Activated naive CD4-positive, alpha-beta T cell treated with anti-CD3 and anti-CD28 coated beads, Interleukin-2, amount 50 U/mL, for 24 hours (primary cell): ENCODE results near the gene SNX30.

ENCODE experiments used
- H3K27ac Mint-ChIP-seq: one replicate; pipeline ENCODE4 v1.8.0; 2021; ENCODE audit warnings: mild to moderate bottlenecking, mixed read lengths
- H3K27me3 Mint-ChIP-seq: one replicate; pipeline ENCODE4 v1.8.0; 2021; ENCODE audit warnings: mixed read lengths
- H3K36me3 Mint-ChIP-seq: one replicate; pipeline ENCODE4 v1.8.0; 2021; ENCODE audit warnings: mixed read lengths
- H3K4me1 Mint-ChIP-seq: one replicate; pipeline ENCODE4 v1.8.0; 2021; ENCODE audit warnings: mixed read lengths
- H3K4me3 Mint-ChIP-seq: one replicate; pipeline ENCODE4 v1.8.0; 2021; ENCODE audit warnings: mild to moderate bottlenecking, mixed read lengths
- H3K9me3 Mint-ChIP-seq: one replicate; pipeline ENCODE4 v1.8.0; 2021; ENCODE audit warnings: mixed read lengths

The SNX30 gene

GRCh38 chr9:112762726-112763518 is 12.4 kb downstream of the SNX30 start:
- Mint-ChIP-seq H3K4me1 (peaks cover 22% of the 10 kb centered on the region), H3K4me3 (no peak overlapping the region), H3K9me3 (peaks cover 7% of the 10 kb centered on the region), H3K27ac (no peak overlapping the region), H3K36me3 (peaks cover 9% of the 10 kb centered on the region), H3K27me3 (no peaks in the 10 kb centered on the region)

GRCh38 chr9:112764344-112764743 is 13.8 kb downstream of the SNX30 start:
- Mint-ChIP-seq H3K36me3 (peaks cover 16% of the 10 kb centered on the region), H3K27ac (no peak overlapping the region), H3K4me1 (peaks cover 13% of the 10 kb centered on the region), H3K27me3 (no peaks in the 10 kb centered on the region), H3K4me3 (no peak overlapping the region), H3K9me3 (peaks cover 7% of the 10 kb centered on the region)

- Mint-ChIP-seq H3K27ac (no peak overlapping the region), H3K4me1 (peaks cover 11% of the 10 kb centered on the region), H3K27me3 (no peaks in the 10 kb centered on the region), H3K36me3 (peaks cover 16% of the 10 kb centered on the region), H3K9me3 (peaks cover 7% of the 10 kb centered on the region), H3K4me3 (no peak overlapping the region)
Measured at GRCh38 chr9:112764837-112765236, 14.3 kb downstream of the SNX30 start.

- peaks cover 7% of the 10 kb centered on the region for H3K4me1 Mint-ChIP-seq
- peaks cover 7% of the 10 kb centered on the region for H3K9me3 Mint-ChIP-seq
- no peak overlapping the region for H3K27ac Mint-ChIP-seq
- no peak overlapping the region for H3K4me3 Mint-ChIP-seq
- peaks cover 16% of the 10 kb centered on the region for H3K36me3 Mint-ChIP-seq
- no peaks in the 10 kb centered on the region for H3K27me3 Mint-ChIP-seq
Measured at GRCh38 chr9:112765281-112765680, 14.7 kb downstream of the SNX30 start.

- Mint-ChIP-seq H3K4me3 (no peak overlapping the region), H3K27me3 (no peaks in the 10 kb centered on the region), H3K4me1 (peaks cover 44% of the 10 kb centered on the region), H3K9me3 (peaks cover 2% of the 10 kb centered on the region), H3K36me3 (peaks cover 16% of the 10 kb centered on the region), H3K27ac (no peak overlapping the region)
Measured at GRCh38 chr9:112771359-112772214, 21.0 kb downstream of the SNX30 start.

- no peak overlapping the region for H3K27ac Mint-ChIP-seq
- peaks cover 16% of the 10 kb centered on the region for H3K36me3 Mint-ChIP-seq
- no peak overlapping the region for H3K4me3 Mint-ChIP-seq
- peaks cover 44% of the 10 kb centered on the region for H3K4me1 Mint-ChIP-seq
- no peaks in the 10 kb centered on the region for H3K9me3 Mint-ChIP-seq
- H3K27me3 Mint-ChIP-seq = no peaks in the 10 kb centered on the region
Measured at GRCh38 chr9:112772215-112772509, 21.6 kb downstream of the SNX30 start.

- Mint-ChIP-seq H3K4me1 (peaks cover 44% of the 10 kb centered on the region), H3K27ac (no peak overlapping the region), H3K36me3 (peaks cover 16% of the 10 kb centered on the region), H3K4me3 (no peak overlapping the region), H3K9me3 (no peaks in the 10 kb centered on the region), H3K27me3 (no peaks in the 10 kb centered on the region)
Measured at GRCh38 chr9:112772551-112772950, 22.0 kb downstream of the SNX30 start.

GRCh38 chr9:112774006-112774996 is 23.7 kb downstream of the SNX30 start:
- Mint-ChIP-seq H3K9me3 (no peaks in the 10 kb centered on the region), H3K4me1 (peaks cover 48% of the 10 kb centered on the region), H3K27me3 (no peaks in the 10 kb centered on the region), H3K4me3 (no peak overlapping the region), H3K27ac (no peak overlapping the region), H3K36me3 (peaks cover 9% of the 10 kb centered on the region)

- peaks cover 37% of the 10 kb centered on the region for H3K4me1 Mint-ChIP-seq
- H3K9me3 Mint-ChIP-seq = no peaks in the 10 kb centered on the region
- H3K36me3 Mint-ChIP-seq = peaks cover 9% of the 10 kb centered on the region
- no peaks in the 10 kb centered on the region for H3K27me3 Mint-ChIP-seq
- H3K4me3 Mint-ChIP-seq = no peak overlapping the region
- H3K27ac Mint-ChIP-seq = no peak overlapping the region
Measured at GRCh38 chr9:112777914-112778313, 27.4 kb downstream of the SNX30 start.

GRCh38 chr9:112780450-112781036 is 30.0 kb downstream of the SNX30 start:
- no peak overlapping the region for H3K27ac Mint-ChIP-seq
- no peak overlapping the region for H3K4me3 Mint-ChIP-seq
- peaks cover 28% of the 10 kb centered on the region for H3K4me1 Mint-ChIP-seq
- H3K9me3 Mint-ChIP-seq = no peaks in the 10 kb centered on the region
- peaks cover 9% of the 10 kb centered on the region for H3K36me3 Mint-ChIP-seq
- no peaks in the 10 kb centered on the region for H3K27me3 Mint-ChIP-seq

GRCh38 chr9:112782218-112782617 is 31.7 kb downstream of the SNX30 start:
- Mint-ChIP-seq H3K36me3 (peaks cover 4% of the 10 kb centered on the region), H3K9me3 (no peaks in the 10 kb centered on the region), H3K27me3 (no peaks in the 10 kb centered on the region), H3K4me1 (peaks cover 31% of the 10 kb centered on the region), H3K27ac (no peak overlapping the region), H3K4me3 (no peak overlapping the region)

GRCh38 chr9:112783551-112783954 is 33.0 kb downstream of the SNX30 start:
- Mint-ChIP-seq H3K4me1 (peaks cover 28% of the 10 kb centered on the region), H3K4me3 (no peak overlapping the region), H3K27ac (no peak overlapping the region), H3K36me3 (peaks cover 2% of the 10 kb centered on the region), H3K9me3 (no peaks in the 10 kb centered on the region), H3K27me3 (no peaks in the 10 kb centered on the region)

- Mint-ChIP-seq H3K9me3 (no peaks in the 10 kb centered on the region), H3K4me3 (no peak overlapping the region), H3K27me3 (no peaks in the 10 kb centered on the region), H3K4me1 (peaks cover 28% of the 10 kb centered on the region), H3K27ac (no peak overlapping the region), H3K36me3 (peaks cover 2% of the 10 kb centered on the region)
Measured at GRCh38 chr9:112784020-112784785, 33.6 kb downstream of the SNX30 start.

- Mint-ChIP-seq H3K4me3 (no peak overlapping the region), H3K4me1 (peaks cover 23% of the 10 kb centered on the region), H3K27me3 (no peaks in the 10 kb centered on the region), H3K27ac (no peak overlapping the region), H3K36me3 (peaks cover 2% of the 10 kb centered on the region), H3K9me3 (no peaks in the 10 kb centered on the region)
Measured at GRCh38 chr9:112785986-112786385, 35.4 kb downstream of the SNX30 start.
